Hepatocyte (in vitro differentiated cells): ENCODE results near the gene LRMDA.

Source experiments
- EZH2 ChIP-seq: fragments of 200-600 bp; sonication (generic); IDR thresholded peaks from 2 replicates; pipeline ENCODE4 v1.6.1; 2016; ENCODE audit warnings: antibody characterized with exemption, mild to moderate bottlenecking, borderline replicate concordance
- EZH2phosphoT487 ChIP-seq: fragments of 200-600 bp; sonication (generic); IDR thresholded peaks from one replicate; pipeline ENCODE4 v1.6.1; 2018; ENCODE audit warnings: antibody characterized with exemption, mild to moderate bottlenecking, low read depth, moderate library complexity; ENCODE audit not compliant: unreplicated experiment, severe bottlenecking
- TF ChIP-seq, protein P1 (sequence below): fragments of 200-600 bp; sonication (generic); IDR thresholded peaks from 2 replicates; pipeline ENCODE4 v1.5.1; 2016; ENCODE audit warnings: antibody characterized with exemption, mild to moderate bottlenecking; ENCODE audit not compliant: poor library complexity

DNA sequence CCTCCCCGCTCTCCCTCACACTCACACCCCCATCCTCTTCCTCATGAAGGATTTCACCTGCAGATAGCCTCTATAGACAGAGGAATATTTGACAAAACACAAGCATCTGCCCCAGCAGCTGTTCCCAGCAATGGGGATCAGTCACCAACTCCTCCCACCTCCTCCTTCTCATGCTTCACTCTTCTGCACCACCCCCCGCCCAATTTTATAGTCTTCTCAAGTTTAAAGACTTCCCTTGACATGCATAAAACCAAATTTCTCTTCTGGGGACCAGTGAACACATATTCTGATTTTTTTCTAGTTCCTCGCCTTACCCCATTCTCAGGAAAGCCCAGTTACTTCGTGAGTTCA lies 654.4 kb downstream of the LRMDA start:
- TF ChIP-seq, protein P1, sequence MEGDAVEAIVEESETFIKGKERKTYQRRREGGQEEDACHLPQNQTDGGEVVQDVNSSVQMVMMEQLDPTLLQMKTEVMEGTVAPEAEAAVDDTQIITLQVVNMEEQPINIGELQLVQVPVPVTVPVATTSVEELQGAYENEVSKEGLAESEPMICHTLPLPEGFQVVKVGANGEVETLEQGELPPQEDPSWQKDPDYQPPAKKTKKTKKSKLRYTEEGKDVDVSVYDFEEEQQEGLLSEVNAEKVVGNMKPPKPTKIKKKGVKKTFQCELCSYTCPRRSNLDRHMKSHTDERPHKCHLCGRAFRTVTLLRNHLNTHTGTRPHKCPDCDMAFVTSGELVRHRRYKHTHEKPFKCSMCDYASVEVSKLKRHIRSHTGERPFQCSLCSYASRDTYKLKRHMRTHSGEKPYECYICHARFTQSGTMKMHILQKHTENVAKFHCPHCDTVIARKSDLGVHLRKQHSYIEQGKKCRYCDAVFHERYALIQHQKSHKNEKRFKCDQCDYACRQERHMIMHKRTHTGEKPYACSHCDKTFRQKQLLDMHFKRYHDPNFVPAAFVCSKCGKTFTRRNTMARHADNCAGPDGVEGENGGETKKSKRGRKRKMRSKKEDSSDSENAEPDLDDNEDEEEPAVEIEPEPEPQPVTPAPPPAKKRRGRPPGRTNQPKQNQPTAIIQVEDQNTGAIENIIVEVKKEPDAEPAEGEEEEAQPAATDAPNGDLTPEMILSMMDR = no peak
- TF ChIP-seq EZH2 (no peak), EZH2phosphoT487 (no peak)
